COLO668 (cell line): Measurements from ENCODE around the gene MAP3K14.
"Not testable (repeated sequence)": the region's sequence is repeated elsewhere in the genome, so short reads cannot be mapped to it uniquely, and the experiment has no call there.

Experiments used
- DNase-seq: peaks from one replicate; lab custom pipeline; 2025; ENCODE audit not compliant: unreplicated experiment; lab: John Stamatoyannopoulos, UW

Gene MAP3K14

GRCh38 chr17:45316434-45317110 is at the start of gene MAP3K14:
Gene MAP3K14, minus strand, starts transcription at chr17:45317020. Its CDS starts 26,275 bp downstream, at chr17:45290745.
- DNase-seq: peak; percentile 85

- DNase-seq: no peak
Observed at GRCh38 chr17:45366049-45366448, 49.2 kb upstream of the MAP3K14 start.

GRCh38 chr17:45364531-45365390 is 47.9 kb upstream of the MAP3K14 start:
- DNase-seq: peak; percentile 3

GRCh38 chr17:45363498-45363897 is 46.7 kb upstream of the MAP3K14 start:
- no peak for DNase-seq

GRCh38 chr17:45361976-45362375 is 45.2 kb upstream of the MAP3K14 start:
- no peak for DNase-seq

GRCh38 chr17:45361451-45361850 is 44.6 kb upstream of the MAP3K14 start:
- no peak for DNase-seq

GRCh38 chr17:45357364-45357997 is 40.7 kb upstream of the MAP3K14 start:
- no peak for DNase-seq

GRCh38 chr17:45355087-45355486 is 38.3 kb upstream of the MAP3K14 start:
- no peak for DNase-seq

GRCh38 chr17:45353043-45353442 is 36.2 kb upstream of the MAP3K14 start:
- DNase-seq: no peak

GRCh38 chr17:45351831-45352230 is 35.0 kb upstream of the MAP3K14 start:
- no peak for DNase-seq

GRCh38 chr17:45347444-45347843 is 30.6 kb upstream of the MAP3K14 start:
- no peak for DNase-seq

- no peak for DNase-seq
Observed at GRCh38 chr17:45346216-45347015, 29.6 kb upstream of the MAP3K14 start.

- no peak for DNase-seq
Observed at GRCh38 chr17:45345554-45346215, 28.9 kb upstream of the MAP3K14 start.

- DNase-seq: no peak
Observed at GRCh38 chr17:45345246-45345553, 28.4 kb upstream of the MAP3K14 start.

- not testable (repeated sequence) for DNase-seq
Observed at GRCh38 chr17:45343967-45344664, 27.3 kb upstream of the MAP3K14 start.

- no peak for DNase-seq
Observed at GRCh38 chr17:45342871-45343526, 26.2 kb upstream of the MAP3K14 start.

- no peak for DNase-seq
Observed at GRCh38 chr17:45342306-45342705, 25.5 kb upstream of the MAP3K14 start.

- no peak for DNase-seq
Observed at GRCh38 chr17:45341533-45342158, 24.8 kb upstream of the MAP3K14 start.
